Astrocyte of the cerebellum (primary cell): ENCODE measurements around the gene TULP3.

Experiments used
- DNase-seq: peaks from one replicate; pipeline ENCODE4 v3.0.0-alpha.2; 2011; ENCODE audit warnings: low read depth
- H3K4me3 ChIP-seq: 2 replicates; pipeline ENCODE4 v1.5.1; 2011; ENCODE audit warnings: mild to moderate bottlenecking, low read depth, low read length, moderate library complexity
- in situ Hi-C: cut with HindIII; loops from 2 replicates; pipeline ENCODE4 v1.10.0; 2017; ENCODE audit warnings: low sequenced_read_pairs
- TF ChIP-seq, protein P1 (sequence below): IDR thresholded peaks from 2 replicates; pipeline ENCODE4 v1.5.1; 2012; ENCODE audit warnings: low read length, low read depth, moderate library complexity, mild to moderate bottlenecking; ENCODE audit errors: missing control alignments

TULP3 gene

GRCh38 chr12:2970744-2971143 is 80.1 kb downstream of the TULP3 start:
- TF ChIP-seq, protein P1, sequence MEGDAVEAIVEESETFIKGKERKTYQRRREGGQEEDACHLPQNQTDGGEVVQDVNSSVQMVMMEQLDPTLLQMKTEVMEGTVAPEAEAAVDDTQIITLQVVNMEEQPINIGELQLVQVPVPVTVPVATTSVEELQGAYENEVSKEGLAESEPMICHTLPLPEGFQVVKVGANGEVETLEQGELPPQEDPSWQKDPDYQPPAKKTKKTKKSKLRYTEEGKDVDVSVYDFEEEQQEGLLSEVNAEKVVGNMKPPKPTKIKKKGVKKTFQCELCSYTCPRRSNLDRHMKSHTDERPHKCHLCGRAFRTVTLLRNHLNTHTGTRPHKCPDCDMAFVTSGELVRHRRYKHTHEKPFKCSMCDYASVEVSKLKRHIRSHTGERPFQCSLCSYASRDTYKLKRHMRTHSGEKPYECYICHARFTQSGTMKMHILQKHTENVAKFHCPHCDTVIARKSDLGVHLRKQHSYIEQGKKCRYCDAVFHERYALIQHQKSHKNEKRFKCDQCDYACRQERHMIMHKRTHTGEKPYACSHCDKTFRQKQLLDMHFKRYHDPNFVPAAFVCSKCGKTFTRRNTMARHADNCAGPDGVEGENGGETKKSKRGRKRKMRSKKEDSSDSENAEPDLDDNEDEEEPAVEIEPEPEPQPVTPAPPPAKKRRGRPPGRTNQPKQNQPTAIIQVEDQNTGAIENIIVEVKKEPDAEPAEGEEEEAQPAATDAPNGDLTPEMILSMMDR = no peak
- in situ Hi-C loops = no loop called here
- H3K4me3 ChIP-seq = no peak overlapping the region
- no peak for DNase-seq

DNA sequence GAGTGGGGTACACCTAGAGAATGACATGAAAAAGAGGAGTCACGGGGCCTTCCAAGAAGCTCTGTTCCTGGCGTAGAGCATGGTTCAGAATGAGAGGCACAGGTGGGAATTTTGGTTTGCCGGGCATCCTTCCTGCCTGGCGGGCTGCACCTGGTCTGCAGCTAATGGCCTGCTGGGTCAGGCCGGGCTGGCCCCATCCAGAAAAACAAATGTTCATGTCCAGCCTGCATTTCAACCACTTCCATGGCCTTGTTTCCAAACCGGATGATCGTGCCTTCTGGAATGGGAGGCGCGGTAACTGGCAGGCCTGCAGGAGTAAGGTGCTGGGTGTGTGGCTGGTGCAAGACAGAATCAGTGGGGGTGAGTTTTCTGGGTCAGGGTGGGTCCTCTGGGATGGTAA is 82.9 kb downstream of the TULP3 start:
- DNase-seq = no peak
- TF ChIP-seq, protein P1 = no peak
- no peak overlapping the region for H3K4me3 ChIP-seq
- in situ Hi-C loops = no loop called here

- TF ChIP-seq, protein P1 = no peak
- H3K4me3 ChIP-seq = no peak overlapping the region
- DNase-seq = no peak
- in situ Hi-C loops = no loop called here
These were observed 83.9 kb downstream of the TULP3 start for GRCh38 chr12:2974560-2974971.

- no peak for DNase-seq
- H3K4me3 ChIP-seq = no peak overlapping the region
- TF ChIP-seq, protein P1 = no peak
- in situ Hi-C loops = no loop called here
These were observed 85.9 kb downstream of the TULP3 start for GRCh38 chr12:2976581-2976996.

DNA sequence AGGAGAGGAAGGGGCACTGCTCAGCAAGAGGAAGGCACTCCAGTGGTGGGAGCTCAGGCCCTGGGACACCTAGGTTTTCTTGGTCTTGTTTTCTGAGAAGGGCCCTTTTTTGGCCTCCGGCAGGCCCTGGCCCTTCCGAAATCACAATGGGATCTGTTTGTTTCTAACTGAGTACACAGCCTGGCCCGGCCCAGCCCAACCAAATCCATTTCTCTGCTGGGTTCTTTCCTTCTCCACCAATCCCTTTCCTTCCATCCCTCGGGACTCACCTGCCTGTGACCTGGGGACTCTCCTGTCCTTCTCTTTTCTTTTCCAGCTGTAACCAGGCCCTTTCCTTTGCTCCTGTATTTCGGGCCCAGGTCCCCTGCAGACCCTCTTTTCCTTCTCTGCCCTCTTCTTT is 87.1 kb downstream of the TULP3 start:
- in situ Hi-C loops = no loop called here
- TF ChIP-seq, protein P1 = no peak
- H3K4me3 ChIP-seq = no peak overlapping the region
- no peak for DNase-seq

GRCh38 chr12:2979806-2980205 is 89.1 kb downstream of the TULP3 start:
- no peak overlapping the region for H3K4me3 ChIP-seq
- no peak for DNase-seq
- in situ Hi-C loops = no loop called here
- TF ChIP-seq, protein P1 = no peak

DNA sequence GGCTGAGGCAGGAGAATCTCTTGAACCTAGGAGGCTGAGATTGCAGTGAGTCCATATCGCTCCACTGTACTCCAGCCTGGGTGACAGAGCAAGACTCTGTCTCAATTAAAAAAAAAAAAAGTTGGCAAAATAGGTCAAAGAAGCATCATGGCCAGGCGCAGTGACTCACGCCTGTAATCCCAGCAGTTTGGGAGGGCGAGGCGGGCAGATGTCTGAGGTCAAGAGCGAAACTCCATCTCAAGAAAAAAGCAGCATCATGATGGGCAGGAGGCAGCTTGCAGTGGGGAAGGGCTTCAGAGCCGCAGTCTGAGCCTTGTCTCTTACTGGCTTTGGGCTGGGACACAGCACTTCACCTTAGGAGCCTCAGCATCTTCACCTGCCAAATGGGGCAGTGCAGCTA is 89.9 kb downstream of the TULP3 start:
- DNase-seq = no peak
- in situ Hi-C loops = no loop called here
- TF ChIP-seq, protein P1 = no peak

More for the DNA sequence above, 89.9 kb downstream of the TULP3 start:
- H3K4me3 ChIP-seq = no peak overlapping the region
